HUES6 (cell line): ENCODE data around the gene SYCE3.
"Not testable (repeated sequence)": the region's sequence is repeated elsewhere in the genome, so short reads cannot be mapped to it uniquely, and the experiment has no call there.

Experiments
- H3K27ac ChIP-seq: 2 replicates; pipeline ENCODE4 v1.7.0; 2013; ENCODE audit warnings: low read depth, mild to moderate bottlenecking, low read length, inconsistent platforms
- H3K27me3 ChIP-seq: 2 replicates; pipeline ENCODE4 v1.6.1; 2013; ENCODE audit warnings: low read length; ENCODE audit not compliant: control insufficient read depth, insufficient read depth
- H3K36me3 ChIP-seq: 2 replicates; pipeline ENCODE4 v1.6.1; 2013; ENCODE audit warnings: low read length; ENCODE audit not compliant: control insufficient read depth, insufficient read depth
- H3K4me1 ChIP-seq: 2 replicates; pipeline ENCODE4 v1.6.1; 2013; ENCODE audit warnings: low read length; ENCODE audit not compliant: control insufficient read depth, insufficient read depth
- H3K4me3 ChIP-seq: 2 replicates; pipeline ENCODE4 v1.5.1; 2013; ENCODE audit warnings: low read depth, low read length
- H3K9ac ChIP-seq: one replicate; pipeline ENCODE4 v1.6.1; 2013; ENCODE audit warnings: mild to moderate bottlenecking, low read length
- H3K9me3 ChIP-seq: 2 replicates; pipeline ENCODE4 v1.6.1; 2013; ENCODE audit warnings: low read depth, low read length; ENCODE audit not compliant: control insufficient read depth, insufficient read depth

The SYCE3 gene

GRCh38 chr22:50562523-50563412, at the start of gene SYCE3:
Gene SYCE3, minus strand, starts transcription at chr22:50562919. Its CDS starts 6,514 bp downstream, at chr22:50556405.
- Histone ChIP-seq H3K27me3 (peaks cover 35% of the 10 kb centered on the region), H3K36me3 (peaks cover 5% of the 10 kb centered on the region), H3K9ac (peak within 1 kb of the TSS; percentile 1), H3K4me3 (peak within 1 kb of the TSS; percentile 86), H3K4me1 (no peaks in the 10 kb centered on the region), H3K9me3 (no peaks in the 10 kb centered on the region), H3K27ac (no peak within 1 kb of the TSS)

- Histone ChIP-seq H3K27me3 (peaks cover 55% of the 10 kb centered on the region), H3K36me3 (no peaks in the 10 kb centered on the region), H3K9me3 (no peaks in the 10 kb centered on the region), H3K4me3 (no peak overlapping the region), H3K9ac (no peak overlapping the region), H3K27ac (no peak overlapping the region), H3K4me1 (peaks cover 5% of the 10 kb centered on the region; the same call in 1 of the 2 replicates)
These were observed 49.4 kb upstream of the SYCE3 start for GRCh38 chr22:50612168-50612527.

- Histone ChIP-seq H3K4me1 (peaks cover 5% of the 10 kb centered on the region; the same call in 1 of the 2 replicates), H3K9me3 (no peaks in the 10 kb centered on the region), H3K9ac (no peak overlapping the region), H3K4me3 (no peak overlapping the region), H3K27ac (no peak overlapping the region), H3K27me3 (peaks cover 61% of the 10 kb centered on the region), H3K36me3 (no peaks in the 10 kb centered on the region)
These were observed 48.8 kb upstream of the SYCE3 start for GRCh38 chr22:50611341-50612060.

GRCh38 chr22:50610581-50610980, 47.9 kb upstream of the SYCE3 start:
- Histone ChIP-seq H3K4me3 (no peak overlapping the region), H3K27me3 (peaks cover 70% of the 10 kb centered on the region), H3K9ac (no peak overlapping the region), H3K4me1 (peaks cover 5% of the 10 kb centered on the region; the same call in 1 of the 2 replicates), H3K36me3 (no peaks in the 10 kb centered on the region), H3K9me3 (no peaks in the 10 kb centered on the region), H3K27ac (no peak overlapping the region)

GRCh38 chr22:50610041-50610451, 47.3 kb upstream of the SYCE3 start:
- Histone ChIP-seq H3K27me3 (peaks cover 75% of the 10 kb centered on the region), H3K36me3 (no peaks in the 10 kb centered on the region), H3K9me3 (no peaks in the 10 kb centered on the region), H3K4me3 (no peak overlapping the region), H3K4me1 (peaks cover 5% of the 10 kb centered on the region; the same call in 1 of the 2 replicates), H3K27ac (no peak overlapping the region), H3K9ac (no peak overlapping the region)

GRCh38 chr22:50609599-50609998, 46.9 kb upstream of the SYCE3 start:
- peaks cover 5% of the 10 kb centered on the region; the same call in 1 of the 2 replicates for H3K4me1 ChIP-seq
- H3K9me3 ChIP-seq = no peaks in the 10 kb centered on the region
- H3K36me3 ChIP-seq = no peaks in the 10 kb centered on the region
- no peak overlapping the region for H3K9ac ChIP-seq
- no peak overlapping the region for H3K4me3 ChIP-seq
- H3K27me3 ChIP-seq = peaks cover 80% of the 10 kb centered on the region
- H3K27ac ChIP-seq = no peak overlapping the region

- H3K4me3 ChIP-seq = no peak overlapping the region
- H3K27ac ChIP-seq = no peak overlapping the region
- peaks cover 5% of the 10 kb centered on the region; the same call in 1 of the 2 replicates for H3K4me1 ChIP-seq
- no peaks in the 10 kb centered on the region for H3K36me3 ChIP-seq
- H3K27me3 ChIP-seq = peaks cover 85% of the 10 kb centered on the region
- no peaks in the 10 kb centered on the region for H3K9me3 ChIP-seq
- H3K9ac ChIP-seq = no peak overlapping the region
These were observed 46.3 kb upstream of the SYCE3 start for GRCh38 chr22:50608996-50609395.

GRCh38 chr22:50608058-50608840, 45.5 kb upstream of the SYCE3 start:
- not testable (repeated sequence) for H3K9ac ChIP-seq, H3K4me3 ChIP-seq, H3K36me3 ChIP-seq, H3K27ac ChIP-seq, H3K9me3 ChIP-seq, H3K4me1 ChIP-seq
- peaks cover 88% of the 10 kb centered on the region for H3K27me3 ChIP-seq

- Histone ChIP-seq H3K27me3 (peaks cover 89% of the 10 kb centered on the region), H3K36me3 (no peaks in the 10 kb centered on the region), H3K4me3 (no peak overlapping the region), H3K27ac (no peak overlapping the region), H3K4me1 (peaks cover 5% of the 10 kb centered on the region; the same call in 1 of the 2 replicates), H3K9ac (no peak overlapping the region), H3K9me3 (no peaks in the 10 kb centered on the region)
These were observed 44.9 kb upstream of the SYCE3 start for GRCh38 chr22:50607659-50608020.

GRCh38 chr22:50606946-50607658, 44.4 kb upstream of the SYCE3 start:
- no peaks in the 10 kb centered on the region for H3K9me3 ChIP-seq
- no peak overlapping the region for H3K9ac ChIP-seq
- no peak overlapping the region for H3K4me3 ChIP-seq
- peaks cover 89% of the 10 kb centered on the region for H3K27me3 ChIP-seq
- H3K36me3 ChIP-seq = no peaks in the 10 kb centered on the region
- H3K4me1 ChIP-seq = no peaks in the 10 kb centered on the region
- H3K27ac ChIP-seq = no peak overlapping the region
